HuH-7.5 (cell line): ENCODE measurements around the gene CACHD1.
"Not testable (repeated sequence)": the region's sequence is repeated elsewhere in the genome, so short reads cannot be mapped to it uniquely, and the experiment has no call there.

ENCODE experiments used
- DNase-seq: peaks from one replicate; pipeline ENCODE4 v3.0.0; 2011; ENCODE audit warnings: low spot score

The CACHD1 gene

GRCh38 chr1:64696879-64697278 is 226.9 kb downstream of the CACHD1 start:
- DNase-seq: no peak

- no peak for DNase-seq
Measured at GRCh38 chr1:64699327-64699726, 229.4 kb downstream of the CACHD1 start.

- DNase-seq: no peak
Measured at GRCh38 chr1:64701071-64701470, 231.1 kb downstream of the CACHD1 start.

GRCh38 chr1:64701886-64702285 is 232.0 kb downstream of the CACHD1 start:
- no peak for DNase-seq

- DNase-seq: not testable (repeated sequence)
Measured at GRCh38 chr1:64702670-64703069, 232.7 kb downstream of the CACHD1 start.

GRCh38 chr1:64703600-64703999 is 233.7 kb downstream of the CACHD1 start:
- no peak for DNase-seq

- DNase-seq: no peak
Measured at GRCh38 chr1:64705591-64705990, 235.7 kb downstream of the CACHD1 start.

GRCh38 chr1:64711266-64711665 is 241.3 kb downstream of the CACHD1 start:
- DNase-seq: no peak

GRCh38 chr1:64712049-64712448 is 242.1 kb downstream of the CACHD1 start:
- DNase-seq: no peak

GRCh38 chr1:64715186-64715585 is 245.3 kb downstream of the CACHD1 start:
- DNase-seq: no peak

GRCh38 chr1:64721135-64721534 is 251.2 kb downstream of the CACHD1 start:
- no peak for DNase-seq

- DNase-seq: no peak
Measured at GRCh38 chr1:64721576-64722145, 251.7 kb downstream of the CACHD1 start.

- no peak for DNase-seq
Measured at GRCh38 chr1:64727861-64728260, 257.9 kb downstream of the CACHD1 start.

- DNase-seq: no peak
Measured at GRCh38 chr1:64733581-64734286, 263.8 kb downstream of the CACHD1 start.

GRCh38 chr1:64734287-64734652 is 264.3 kb downstream of the CACHD1 start:
- no peak for DNase-seq

GRCh38 chr1:64740687-64741086 is 270.8 kb downstream of the CACHD1 start:
- DNase-seq: not testable (repeated sequence)
